ENCODE measurements around the gene DYRK1A. TPM values are rescaled to one million over a fixed set of nuclear protein-coding genes. Genes with fewer than 3 reads are reported as not detected.
A peak's percentile ranks its signal among the peaks of the same experiment; 100 is the strongest.

The DYRK1A gene
- total RNA-seq, 3 donors from 2014 or later (not counting 1 experiment from before 2014, with no cell fraction given): 149 to 166 (median 153) TPM

DNA sequence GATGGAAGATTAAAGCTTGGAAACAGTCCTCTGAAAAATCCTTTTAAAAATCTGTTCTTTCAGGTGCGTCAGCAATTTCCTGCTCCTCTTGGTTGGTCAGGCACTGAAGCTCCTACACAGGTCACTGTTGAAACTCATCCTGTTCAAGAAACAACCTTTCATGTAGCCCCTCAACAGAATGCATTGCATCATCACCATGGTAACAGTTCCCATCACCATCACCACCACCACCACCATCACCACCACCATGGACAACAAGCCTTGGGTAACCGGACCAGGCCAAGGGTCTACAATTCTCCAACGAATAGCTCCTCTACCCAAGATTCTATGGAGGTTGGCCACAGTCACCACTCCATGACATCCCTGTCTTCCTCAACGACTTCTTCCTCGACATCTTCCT is 145.3 kb downstream of the DYRK1A start:
- no peaks in the 10 kb centered on the region for H3K27me3 ChIP-seq (ENCODE audit: control insufficient read depth, insufficient read depth, low read length)
- Mint-ChIP-seq H3K4me3 (no peak overlapping the region), H3K27me3 (ENCODE audit: low read depth in 2 of 2) (no peaks in the 10 kb centered on the region), H3K27ac (peak overlapping the region; percentile 39 to 56), H3K9me3 (no peaks in the 10 kb centered on the region), H3K4me1 (peaks cover 12 to 14% of the 10 kb centered on the region in 2 donors), H3K36me3 (peaks cover 9% of the 10 kb centered on the region)
- intact Hi-C loops (cut with micrococcal nuclease): no loop called here
- no peak overlapping the region for H3K4me3 ChIP-seq (ENCODE audit: low read length)
- TF ChIP-seq, protein P1, sequence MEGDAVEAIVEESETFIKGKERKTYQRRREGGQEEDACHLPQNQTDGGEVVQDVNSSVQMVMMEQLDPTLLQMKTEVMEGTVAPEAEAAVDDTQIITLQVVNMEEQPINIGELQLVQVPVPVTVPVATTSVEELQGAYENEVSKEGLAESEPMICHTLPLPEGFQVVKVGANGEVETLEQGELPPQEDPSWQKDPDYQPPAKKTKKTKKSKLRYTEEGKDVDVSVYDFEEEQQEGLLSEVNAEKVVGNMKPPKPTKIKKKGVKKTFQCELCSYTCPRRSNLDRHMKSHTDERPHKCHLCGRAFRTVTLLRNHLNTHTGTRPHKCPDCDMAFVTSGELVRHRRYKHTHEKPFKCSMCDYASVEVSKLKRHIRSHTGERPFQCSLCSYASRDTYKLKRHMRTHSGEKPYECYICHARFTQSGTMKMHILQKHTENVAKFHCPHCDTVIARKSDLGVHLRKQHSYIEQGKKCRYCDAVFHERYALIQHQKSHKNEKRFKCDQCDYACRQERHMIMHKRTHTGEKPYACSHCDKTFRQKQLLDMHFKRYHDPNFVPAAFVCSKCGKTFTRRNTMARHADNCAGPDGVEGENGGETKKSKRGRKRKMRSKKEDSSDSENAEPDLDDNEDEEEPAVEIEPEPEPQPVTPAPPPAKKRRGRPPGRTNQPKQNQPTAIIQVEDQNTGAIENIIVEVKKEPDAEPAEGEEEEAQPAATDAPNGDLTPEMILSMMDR (IDR thresholded peaks at IDR 0.05): no peak
- no peak overlapping the region for H3K27ac ChIP-seq (ENCODE audit: low read length)
- no peak for DNase-seq
- WGBS (ENCODE audit: insufficient coverage): 97% methylated on average over 5 of the region's 5 CpGs
- ATAC-seq: no peak
- no peaks in the 10 kb centered on the region for H3K4me1 ChIP-seq (ENCODE audit: control insufficient read depth, insufficient read depth, low read length)
- H3K36me3 ChIP-seq (ENCODE audit: control insufficient read depth, insufficient read depth, low read length): peaks cover 77% of the 10 kb centered on the region
- no peaks in the 10 kb centered on the region for H3K9me3 ChIP-seq (ENCODE audit: control insufficient read depth, insufficient read depth, low read length)

DNA sequence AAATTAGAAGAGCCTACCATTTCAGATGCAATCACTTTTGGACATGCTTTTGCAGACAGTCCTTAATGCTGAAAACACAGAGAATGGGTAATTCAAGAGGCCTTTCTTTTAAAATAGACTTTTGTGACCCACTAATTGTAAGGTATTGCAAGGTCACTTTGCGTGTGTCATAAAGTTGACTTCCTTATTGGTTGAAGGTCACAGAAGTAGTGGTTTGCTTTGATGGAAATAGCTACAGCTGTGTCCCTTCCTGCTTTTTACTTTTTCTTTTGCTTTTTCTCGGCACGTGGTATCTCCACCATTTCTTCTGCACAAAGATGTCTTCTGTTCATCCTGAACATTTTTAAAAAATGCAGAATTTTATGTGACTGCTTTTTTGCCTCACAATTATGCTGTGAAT is 146.8 kb downstream of the DYRK1A start:
- TF ChIP-seq, protein P1 (IDR thresholded peaks at IDR 0.05): no peak
- Mint-ChIP-seq H3K9me3 (no peaks in the 10 kb centered on the region), H3K36me3 (peaks cover 9% of the 10 kb centered on the region), H3K4me3 (no peak overlapping the region), H3K4me1 (peaks cover 12 to 14% of the 10 kb centered on the region in 2 donors), H3K27me3 (ENCODE audit: low read depth in 2 of 2) (no peaks in the 10 kb centered on the region), H3K27ac (peak overlapping the region; percentile 41 to 42)
- no peak overlapping the region for H3K4me3 ChIP-seq (ENCODE audit: low read length)
- intact Hi-C loops (cut with micrococcal nuclease): no loop called here
- 57% methylated on average over 3 of the region's 3 CpGs for WGBS (ENCODE audit: insufficient coverage)
- H3K27ac ChIP-seq (ENCODE audit: low read length): no peak overlapping the region
- DNase-seq: no peak
- peak in 1 of 3 donors; percentile 28 for ATAC-seq
- H3K27me3 ChIP-seq (ENCODE audit: control insufficient read depth, insufficient read depth, low read length): no peaks in the 10 kb centered on the region
- H3K9me3 ChIP-seq (ENCODE audit: control insufficient read depth, insufficient read depth, low read length): no peaks in the 10 kb centered on the region
- peaks cover 70% of the 10 kb centered on the region for H3K36me3 ChIP-seq (ENCODE audit: control insufficient read depth, insufficient read depth, low read length)
- no peaks in the 10 kb centered on the region for H3K4me1 ChIP-seq (ENCODE audit: control insufficient read depth, insufficient read depth, low read length)

DNA sequence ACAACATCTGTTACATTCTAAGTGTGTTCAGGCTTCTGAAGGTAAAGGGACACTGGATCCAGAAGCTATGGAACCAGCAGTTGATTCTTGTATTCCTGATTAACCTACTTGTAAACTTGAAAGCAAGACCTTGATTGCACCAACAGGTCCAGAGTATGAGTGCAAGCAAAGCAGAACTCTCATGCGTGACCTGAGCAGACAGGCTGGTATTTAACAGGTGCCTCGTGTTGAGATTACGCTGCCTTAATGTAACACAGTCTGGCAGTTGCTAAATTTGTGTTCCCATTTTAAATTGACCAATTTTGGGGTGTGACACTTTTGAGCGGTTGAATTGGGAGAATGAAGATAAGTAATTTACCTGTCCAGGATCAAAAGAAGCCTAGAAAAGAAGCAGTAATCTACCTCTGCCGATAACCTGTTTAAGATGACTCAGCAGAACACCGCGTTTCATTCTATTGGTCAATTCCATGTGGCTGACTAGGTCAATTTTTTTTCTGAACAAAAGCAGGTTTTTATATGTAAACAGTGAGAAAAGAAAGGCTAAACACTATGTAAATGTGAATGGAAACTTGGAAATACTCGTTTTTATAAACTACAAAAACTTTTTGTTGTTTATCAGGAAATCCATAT is 147.6 kb downstream of the DYRK1A start:
- H3K36me3 ChIP-seq (ENCODE audit: control insufficient read depth, insufficient read depth, low read length): peaks cover 63% of the 10 kb centered on the region
- no peaks in the 10 kb centered on the region for H3K4me1 ChIP-seq (ENCODE audit: control insufficient read depth, insufficient read depth, low read length)
- H3K27me3 ChIP-seq (ENCODE audit: control insufficient read depth, insufficient read depth, low read length): no peaks in the 10 kb centered on the region
- no peaks in the 10 kb centered on the region for H3K9me3 ChIP-seq (ENCODE audit: control insufficient read depth, insufficient read depth, low read length)
- no peak overlapping the region for H3K27ac ChIP-seq (ENCODE audit: low read length)
- H3K4me3 ChIP-seq (ENCODE audit: low read length): no peak overlapping the region
- intact Hi-C loops (cut with micrococcal nuclease): no loop called here
- TF ChIP-seq, protein P1 (IDR thresholded peaks at IDR 0.05): no peak
- no peaks in the 10 kb centered on the region for H3K27me3 Mint-ChIP-seq (ENCODE audit: low read depth in 2 of 2)
- H3K36me3 Mint-ChIP-seq: peaks cover 9% of the 10 kb centered on the region
- ATAC-seq: no peak
- DNase-seq: no peak
- H3K4me1 Mint-ChIP-seq: peaks cover 12 to 14% of the 10 kb centered on the region in 2 donors
- peak overlapping the region; percentile 42 to 60 for H3K27ac Mint-ChIP-seq
- WGBS (ENCODE audit: insufficient coverage): 85% methylated on average over 7 of the region's 8 CpGs
- H3K9me3 Mint-ChIP-seq: no peaks in the 10 kb centered on the region
- H3K4me3 Mint-ChIP-seq: no peak overlapping the region

DNA sequence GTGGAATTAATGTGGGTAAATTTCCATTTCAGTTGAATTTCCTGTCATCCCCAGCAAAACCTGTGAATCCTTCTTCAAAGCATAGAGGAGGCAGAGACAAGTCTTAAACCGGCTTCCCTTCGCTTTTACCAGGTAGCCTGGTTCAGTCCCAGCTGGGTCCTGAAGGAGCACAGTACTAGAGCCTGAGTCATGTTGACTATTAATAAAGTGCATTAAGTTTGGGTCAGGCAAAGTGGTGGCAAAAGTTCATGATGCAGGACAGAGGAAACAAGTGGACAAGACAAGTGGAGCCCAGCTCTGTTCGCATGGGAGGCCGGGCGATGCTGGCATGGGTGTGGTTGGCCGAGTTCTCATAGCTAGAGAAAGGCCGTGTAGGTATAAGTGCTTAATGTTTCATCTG is 150.4 kb downstream of the DYRK1A start:
- no peak overlapping the region for H3K27ac ChIP-seq (ENCODE audit: low read length)
- no peaks in the 10 kb centered on the region for H3K4me1 ChIP-seq (ENCODE audit: control insufficient read depth, insufficient read depth, low read length)
- Mint-ChIP-seq H3K27me3 (ENCODE audit: low read depth in 2 of 2) (no peaks in the 10 kb centered on the region), H3K4me3 (no peak overlapping the region), H3K36me3 (peaks cover 5% of the 10 kb centered on the region), H3K4me1 (peaks cover 4 to 24% of the 10 kb centered on the region in 2 donors), H3K9me3 (no peaks in the 10 kb centered on the region), H3K27ac (peak overlapping the region; percentile 62 to 66)
- H3K27me3 ChIP-seq (ENCODE audit: control insufficient read depth, insufficient read depth, low read length): no peaks in the 10 kb centered on the region
- H3K36me3 ChIP-seq (ENCODE audit: control insufficient read depth, insufficient read depth, low read length): peaks cover 35% of the 10 kb centered on the region
- DNase-seq (no peak), ATAC-seq (no peak)
- TF ChIP-seq, protein P1 (IDR thresholded peaks at IDR 0.05): no peak
- H3K9me3 ChIP-seq (ENCODE audit: control insufficient read depth, insufficient read depth, low read length): no peaks in the 10 kb centered on the region
- 96% methylated on average over 7 of the region's 7 CpGs for WGBS (ENCODE audit: insufficient coverage)
- H3K4me3 ChIP-seq (ENCODE audit: low read length): no peak overlapping the region
- intact Hi-C loops (cut with micrococcal nuclease): no loop called here

All from natural killer cell (primary cell).